ENCODE measurements around the gene CMTM4. TPM values are rescaled to one million over a fixed set of nuclear protein-coding genes. Genes with fewer than 3 reads are reported as not detected.

Gene CMTM4
- total and polyA plus RNA-seq, 4 donors: 24.3 to 78.0 (median 32.0) TPM

GRCh38 chr16:66714062-66714461 lies 17.5 kb upstream of the CMTM4 start:
- DNase-seq (no peak), ATAC-seq (ENCODE audit: insufficient read depth, low FRiP score) (no peak)
- Histone ChIP-seq H3K27ac (ENCODE audit: low read depth in 1 of 2, low read length in 1 of 2) (no peak overlapping the region), H3K27me3 (ENCODE audit: control insufficient read depth in 3 of 3, insufficient read depth in 3 of 3, low read length in 2 of 3) (no peaks in the 10 kb centered on the region), H3K9me3 (ENCODE audit: control insufficient read depth in 4 of 4, insufficient read depth in 3 of 4, low read length in 3 of 4) (no peaks in the 10 kb centered on the region), H3K4me1 (ENCODE audit: control insufficient read depth in 5 of 5, insufficient read depth in 5 of 5, low read length in 5 of 5) (no peaks in the 10 kb centered on the region), H3K36me3 (ENCODE audit: control insufficient read depth in 4 of 4, insufficient read depth in 4 of 4, low read length in 4 of 4) (peaks cover 0 to 4% (median 2%) of the 10 kb centered on the region in 4 donors), H3K9ac (ENCODE audit: insufficient read depth in 1 of 2, low read length in 2 of 2) (no peak overlapping the region), H3K4me3 (no peak overlapping the region)
- 92 to 93% methylated on average over 6 of the region's 6 CpGs for WGBS, 2 donors
- TF ChIP-seq, protein P1, sequence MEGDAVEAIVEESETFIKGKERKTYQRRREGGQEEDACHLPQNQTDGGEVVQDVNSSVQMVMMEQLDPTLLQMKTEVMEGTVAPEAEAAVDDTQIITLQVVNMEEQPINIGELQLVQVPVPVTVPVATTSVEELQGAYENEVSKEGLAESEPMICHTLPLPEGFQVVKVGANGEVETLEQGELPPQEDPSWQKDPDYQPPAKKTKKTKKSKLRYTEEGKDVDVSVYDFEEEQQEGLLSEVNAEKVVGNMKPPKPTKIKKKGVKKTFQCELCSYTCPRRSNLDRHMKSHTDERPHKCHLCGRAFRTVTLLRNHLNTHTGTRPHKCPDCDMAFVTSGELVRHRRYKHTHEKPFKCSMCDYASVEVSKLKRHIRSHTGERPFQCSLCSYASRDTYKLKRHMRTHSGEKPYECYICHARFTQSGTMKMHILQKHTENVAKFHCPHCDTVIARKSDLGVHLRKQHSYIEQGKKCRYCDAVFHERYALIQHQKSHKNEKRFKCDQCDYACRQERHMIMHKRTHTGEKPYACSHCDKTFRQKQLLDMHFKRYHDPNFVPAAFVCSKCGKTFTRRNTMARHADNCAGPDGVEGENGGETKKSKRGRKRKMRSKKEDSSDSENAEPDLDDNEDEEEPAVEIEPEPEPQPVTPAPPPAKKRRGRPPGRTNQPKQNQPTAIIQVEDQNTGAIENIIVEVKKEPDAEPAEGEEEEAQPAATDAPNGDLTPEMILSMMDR (IDR thresholded peaks at IDR 0.05; ENCODE audit: control extremely low read depth, extremely low read depth): no peak

- no peak for ATAC-seq (ENCODE audit: insufficient read depth, low FRiP score)
- no peak for DNase-seq
- WGBS, 2 donors: 71 to 72% methylated on average over 2 of the region's 2 CpGs
These were observed 16.5 kb upstream of the CMTM4 start for GRCh38 chr16:66713076-66713475.

DNA sequence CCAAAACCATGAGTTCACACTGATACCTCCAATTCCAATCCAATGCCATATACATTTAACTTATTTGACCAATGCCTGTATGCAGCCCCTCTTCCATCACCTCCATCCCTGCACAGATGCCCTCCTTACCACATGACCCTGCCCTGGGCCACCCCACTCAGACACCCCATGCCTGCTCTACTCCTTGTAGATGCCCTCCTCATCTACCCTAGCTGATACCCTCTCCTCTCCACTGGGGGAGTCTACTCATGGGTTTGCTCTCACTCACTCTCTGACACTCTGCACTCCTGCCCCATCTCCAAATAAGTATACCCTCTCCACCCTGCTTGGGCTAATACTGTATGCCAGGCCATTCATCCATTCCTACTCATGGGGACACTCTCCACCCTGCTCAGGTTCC lies 16.0 kb upstream of the CMTM4 start:
- Histone ChIP-seq H3K27me3 (ENCODE audit: control insufficient read depth in 3 of 3, insufficient read depth in 3 of 3, low read length in 2 of 3) (no peaks in the 10 kb centered on the region), H3K36me3 (ENCODE audit: control insufficient read depth in 4 of 4, insufficient read depth in 4 of 4, low read length in 4 of 4) (no peaks in the 10 kb centered on the region), H3K4me3 (no peak overlapping the region), H3K9ac (ENCODE audit: insufficient read depth in 1 of 2, low read length in 2 of 2) (no peak overlapping the region), H3K27ac (ENCODE audit: low read depth in 1 of 2, low read length in 1 of 2) (no peak overlapping the region), H3K4me1 (ENCODE audit: control insufficient read depth in 5 of 5, insufficient read depth in 5 of 5, low read length in 5 of 5) (no peaks in the 10 kb centered on the region), H3K9me3 (ENCODE audit: control insufficient read depth in 4 of 4, insufficient read depth in 3 of 4, low read length in 3 of 4) (no peaks in the 10 kb centered on the region)
- ATAC-seq (ENCODE audit: insufficient read depth, low FRiP score): no peak
- DNase-seq: no peak
- TF ChIP-seq, protein P1 (IDR thresholded peaks at IDR 0.05; ENCODE audit: control extremely low read depth, extremely low read depth): no peak

More at GRCh38 chr16:66713076-66713475, 16.5 kb upstream of the CMTM4 start:
- Histone ChIP-seq H3K9ac (ENCODE audit: insufficient read depth in 1 of 2, low read length in 2 of 2) (no peak overlapping the region), H3K4me1 (ENCODE audit: control insufficient read depth in 5 of 5, insufficient read depth in 5 of 5, low read length in 5 of 5) (no peaks in the 10 kb centered on the region), H3K4me3 (no peak overlapping the region), H3K9me3 (ENCODE audit: control insufficient read depth in 4 of 4, insufficient read depth in 3 of 4, low read length in 3 of 4) (no peaks in the 10 kb centered on the region), H3K27ac (ENCODE audit: low read depth in 1 of 2, low read length in 1 of 2) (no peak overlapping the region), H3K36me3 (ENCODE audit: control insufficient read depth in 4 of 4, insufficient read depth in 4 of 4, low read length in 4 of 4) (no peaks in the 10 kb centered on the region), H3K27me3 (ENCODE audit: control insufficient read depth in 3 of 3, insufficient read depth in 3 of 3, low read length in 2 of 3) (no peaks in the 10 kb centered on the region)
- TF ChIP-seq, protein P1 (IDR thresholded peaks at IDR 0.05; ENCODE audit: control extremely low read depth, extremely low read depth): no peak

DNA sequence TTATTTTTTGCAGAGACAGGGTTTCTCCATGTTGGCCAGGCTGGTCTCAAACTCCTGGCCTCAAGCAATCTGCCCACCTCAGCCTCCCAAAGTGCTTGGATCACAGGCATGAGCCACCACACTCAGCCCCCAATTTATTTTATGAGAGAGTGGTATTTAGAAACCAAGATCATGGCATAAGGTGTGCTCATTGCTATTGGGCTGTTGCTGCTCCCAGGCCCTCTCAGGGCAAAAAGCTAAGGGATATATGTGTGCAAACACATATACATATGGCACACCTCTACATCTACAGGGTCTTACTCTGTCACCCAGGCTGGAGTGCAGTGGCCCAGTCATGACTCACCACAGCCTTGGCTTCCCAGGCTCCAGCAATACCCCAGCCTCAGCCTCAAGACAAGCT lies 15.0 kb upstream of the CMTM4 start:
- peaks cover 0 to under 1% (median 0%) of the 10 kb centered on the region in 5 donors for H3K4me1 ChIP-seq (ENCODE audit: control insufficient read depth in 5 of 5, insufficient read depth in 5 of 5, low read length in 5 of 5)
- no peak for ATAC-seq (ENCODE audit: insufficient read depth, low FRiP score)

More for the DNA sequence above, 15.0 kb upstream of the CMTM4 start:
- H3K36me3 ChIP-seq (ENCODE audit: control insufficient read depth in 4 of 4, insufficient read depth in 4 of 4, low read length in 4 of 4): no peaks in the 10 kb centered on the region
- no peak overlapping the region for H3K9ac ChIP-seq (ENCODE audit: insufficient read depth in 1 of 2, low read length in 2 of 2)
- no peak overlapping the region for H3K4me3 ChIP-seq
- no peaks in the 10 kb centered on the region for H3K27me3 ChIP-seq (ENCODE audit: control insufficient read depth in 3 of 3, insufficient read depth in 3 of 3, low read length in 2 of 3)
- no peak overlapping the region for H3K27ac ChIP-seq (ENCODE audit: low read depth in 1 of 2, low read length in 1 of 2)
- H3K9me3 ChIP-seq (ENCODE audit: control insufficient read depth in 4 of 4, insufficient read depth in 3 of 4, low read length in 3 of 4): no peaks in the 10 kb centered on the region
- TF ChIP-seq, protein P1 (IDR thresholded peaks at IDR 0.05; ENCODE audit: control extremely low read depth, extremely low read depth): no peak
- DNase-seq: no peak

Data from lung (tissue), 12 donors.